Smooth muscle cell (in vitro differentiated cells): ENCODE measurements around the gene STUB1. TPM values are rescaled to one million over a fixed set of nuclear protein-coding genes. Genes with fewer than 3 reads are reported as not detected.

Experiments used
- DNase-seq: peaks from one replicate; lab custom pipeline; 2025; ENCODE audit not compliant: unreplicated experiment; lab: John Stamatoyannopoulos, UW
- H2AFZ ChIP-seq: fragments of 200-600 bp; sonication (generic); 2 replicates; pipeline ENCODE4 v1.6.0; 2016; ENCODE audit warnings: antibody characterized with exemption, low read depth, mild to moderate bottlenecking
- H3F3A ChIP-seq: fragments of 200-600 bp; sonication (generic); 2 replicates; pipeline ENCODE4 v1.6.0; 2017; ENCODE audit warnings: antibody characterized with exemption, low read depth
- H3K27ac ChIP-seq: fragments of 200-600 bp; sonication (generic); 2 replicates; pipeline ENCODE4 v1.5.1; 2016; ENCODE audit warnings: low read depth, mild to moderate bottlenecking
- H3K27me3 ChIP-seq: fragments of 200-600 bp; sonication (generic); 2 replicates; pipeline ENCODE4 v1.6.1; 2016; ENCODE audit warnings: low read depth, mild to moderate bottlenecking
- H3K36me3 ChIP-seq: fragments of 200-600 bp; sonication (generic); 2 replicates; pipeline ENCODE4 v1.5.1; 2016; ENCODE audit warnings: low read depth
- H3K4me1 ChIP-seq: fragments of 200-600 bp; sonication (generic); 2 replicates; pipeline ENCODE4 v1.5.1; 2016; ENCODE audit warnings: low read depth
- H3K4me2 ChIP-seq: fragments of 200-600 bp; sonication (generic); 2 replicates; pipeline ENCODE4 v1.6.0; 2016; ENCODE audit warnings: mild to moderate bottlenecking
- H3K4me3 ChIP-seq: fragments of 200-600 bp; sonication (generic); 2 replicates; pipeline ENCODE4 v1.5.1; 2016; ENCODE audit warnings: mild to moderate bottlenecking
- H3K79me2 ChIP-seq: fragments of 200-600 bp; sonication (generic); 2 replicates; pipeline ENCODE4 v1.6.0; 2016; ENCODE audit warnings: low read depth, mild to moderate bottlenecking
- H3K9ac ChIP-seq: fragments of 200-600 bp; sonication (generic); 2 replicates; pipeline ENCODE4 v1.6.0; 2016; ENCODE audit warnings: low read depth
- H3K9me3 ChIP-seq: fragments of 200-600 bp; sonication (generic); replicated peaks from 2 replicates; pipeline ENCODE4 v1.5.1; 2016; ENCODE audit warnings: low read depth
- H4K20me1 ChIP-seq: fragments of 200-600 bp; sonication (generic); 2 replicates; pipeline ENCODE4 v1.6.0; 2016; ENCODE audit warnings: low read depth
- CTCF ChIP-seq: fragments of 200-600 bp; sonication (generic); IDR thresholded peaks from 2 replicates; pipeline ENCODE4 v1.5.1; 2017; ENCODE audit warnings: borderline replicate concordance, mild to moderate bottlenecking, antibody characterized with exemption; ENCODE audit not compliant: insufficient read depth, poor library complexity, severe bottlenecking
- WGBS: methylation state at CpG from one replicate; pipeline ENCODE4 v1.1.7; 2016; ENCODE audit warnings: low lambda C conversion rate; 5-methylcytosine and 5-hydroxymethylcytosine counted together
- polyA plus RNA-seq: library from polyadenylated mRNA; unstranded; fragments of >200 nt; fragmentation: Nextera tagmentation; extraction: Ambion mirVana; gene quantifications from 2 replicates; pipeline ENCODE4 v1.2.1, GENCODE V29; 2016
- total RNA-seq: library from RNA; depleted of rRNA; stranded (reverse); fragments of >200 nt; gene quantifications from 2 replicates; pipeline ENCODE4 v1.2.3, GENCODE V29; 2014

The STUB1 gene
- total and polyA plus RNA-seq, 2 experiments from 2014 or later: 99.0 to 196 TPM

DNA sequence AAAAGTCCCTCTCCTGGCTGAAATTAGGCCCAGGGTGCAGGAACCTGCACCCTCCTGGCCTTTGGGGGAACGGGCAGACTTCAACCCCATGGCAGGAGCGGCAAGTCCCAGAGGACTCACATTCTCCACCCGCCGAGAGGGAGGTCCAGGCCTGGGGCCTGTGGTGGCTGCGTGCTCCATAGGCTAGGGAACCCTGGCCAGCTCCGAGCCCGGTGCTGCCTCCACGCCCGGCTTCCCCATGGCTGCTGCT, 45.9 kb downstream of the STUB1 start:
- Histone ChIP-seq H3K27me3 (no peaks in the 10 kb centered on the region), H3K9me3 (no peaks in the 10 kb centered on the region), H2AFZ (no peak overlapping the region), H3F3A (peaks cover 4% of the 10 kb centered on the region), H3K4me1 (peaks cover 10% of the 10 kb centered on the region), H3K27ac (no peak overlapping the region), H3K4me3 (no peak overlapping the region), H3K36me3 (no peaks in the 10 kb centered on the region), H3K79me2 (no peaks in the 10 kb centered on the region), H4K20me1 (peaks cover 10% of the 10 kb centered on the region), H3K9ac (no peak overlapping the region), H3K4me2 (no peak overlapping the region)
- WGBS: 34% methylated on average over 9 of the region's 9 CpGs
- DNase-seq: no peak
- TF ChIP-seq CTCF: no peak

GRCh38 chr16:726438-727290, 46.5 kb downstream of the STUB1 start, which contains the start of the genes CCDC78 and HAGHL:
CCDC78 (minus strand) TSS chr16:726443; CDS start chr16:726367, 76 bp downstream.
HAGHL (plus strand) TSS chr16:727106; CDS start chr16:727510, 404 bp downstream.
- Histone ChIP-seq H2AFZ (peak within 1 kb of the TSS; percentile 30), H3K9me3 (no peaks in the 10 kb centered on the region), H3K27ac (no peak within 1 kb of the TSS), H3K4me1 (peaks cover 10% of the 10 kb centered on the region), H3F3A (peaks cover 4% of the 10 kb centered on the region), H3K79me2 (no peaks in the 10 kb centered on the region), H3K9ac (peak within 1 kb of the TSS; percentile 35), H3K4me3 (peak within 1 kb of the TSS; percentile 69), H3K27me3 (no peaks in the 10 kb centered on the region), H3K36me3 (no peaks in the 10 kb centered on the region), H4K20me1 (peaks cover 7% of the 10 kb centered on the region), H3K4me2 (peak within 1 kb of the TSS; percentile 99)
- peak; percentile 34 for DNase-seq
- TF ChIP-seq CTCF: no peak
- 5% methylated on average over 43 of the region's 88 CpGs for WGBS

- Histone ChIP-seq H2AFZ (peak overlapping the region; percentile 30), H4K20me1 (no peaks in the 10 kb centered on the region), H3F3A (peaks cover 4% of the 10 kb centered on the region), H3K36me3 (no peaks in the 10 kb centered on the region), H3K79me2 (no peaks in the 10 kb centered on the region), H3K9ac (peak overlapping the region; percentile 35), H3K9me3 (no peaks in the 10 kb centered on the region), H3K4me3 (peak overlapping the region; percentile 69), H3K27ac (no peak overlapping the region), H3K4me1 (peaks cover 10% of the 10 kb centered on the region), H3K4me2 (peak overlapping the region; percentile 99), H3K27me3 (no peaks in the 10 kb centered on the region)
- no peak for DNase-seq
- WGBS: 3% methylated on average over 56 of the region's 61 CpGs
- no peak for TF ChIP-seq CTCF
Observed at GRCh38 chr16:727291-727977, 47.2 kb downstream of the STUB1 start.
